Activated CD4-positive, alpha-beta T cell treated with anti-CD3 and anti-CD28 coated beads for 36 hours (primary cell): ENCODE measurements around the gene PHKA2. TPM values are rescaled to one million over a fixed set of nuclear protein-coding genes. Genes with fewer than 3 reads are reported as not detected.

Source experiments
- ATAC-seq: fragments of 200-7000 bp; cut with Tn5 transposase; one replicate; pipeline ENCODE4 v1.10.0; 2021; ENCODE audit warnings: mild to moderate bottlenecking, moderate library complexity
- CTCF ChIA-PET: fragments of 350-600 bp; sonication (Branson Sonifier 250); formaldehyde crosslinking; loops from one replicate; lab custom pipeline; 2021; ENCODE audit warnings: antibody characterized with exemption; lab: Charles Lee
- POLR2A ChIA-PET: fragments of 350-600 bp; sonication (Branson Sonifier 250); formaldehyde crosslinking; loops from one replicate; lab custom pipeline; 2021; ENCODE audit warnings: antibody characterized with exemption, inconsistent platforms; lab: Charles Lee
- DNase-seq: peaks from one replicate; pipeline ENCODE4 v3.0.0-alpha.2; 2020
- H3K27ac Mint-ChIP-seq: one replicate; pipeline ENCODE4 v1.8.0; 2021; ENCODE audit warnings: mixed read lengths
- H3K27me3 Mint-ChIP-seq: one replicate; pipeline ENCODE4 v1.8.0; 2021; ENCODE audit warnings: mixed read lengths
- H3K36me3 Mint-ChIP-seq: one replicate; pipeline ENCODE4 v1.8.0; 2021; ENCODE audit warnings: low read depth, mixed read lengths
- H3K4me1 Mint-ChIP-seq: one replicate; pipeline ENCODE4 v1.8.0; 2021; ENCODE audit warnings: mixed read lengths
- H3K4me3 Mint-ChIP-seq: one replicate; pipeline ENCODE4 v1.8.0; 2021; ENCODE audit warnings: mild to moderate bottlenecking, moderate library complexity, mixed read lengths
- H3K9me3 Mint-ChIP-seq: one replicate; pipeline ENCODE4 v1.8.0; 2021; ENCODE audit warnings: low read depth, mixed read lengths
- intact Hi-C, 2 experiments: fragments of 100-400 bp; cut with DNase I in 1 of 2; cut with micrococcal nuclease in 1 of 2; formaldehyde crosslinking; loops; one replicate each; pipeline versions ENCODE4 v1.14.2 to v1.15.1; 2022 to 2024; cut with DNase I, micrococcal nuclease
- total RNA-seq, 2 experiments: library from RNA; stranded (reverse); gene quantifications; one replicate each; pipeline ENCODE4 v1.2.3, GENCODE V29; 2021

PHKA2 gene
- total RNA-seq, 2 experiments from 2014 or later = 22.0 to 24.5 TPM

GRCh38 chrX:18877469-18877868 lies 106.4 kb downstream of the PHKA2 start:
- POLR2A ChIA-PET = interaction anchor here (0.6 kb wide), 1 partner anchor 14 kb away, joined by 9 read pairs; no protein-coding TSS in a partner anchor
- no peak overlapping the region for H3K4me3 Mint-ChIP-seq
- intact Hi-C loops = no loop called here
- no peaks in the 10 kb centered on the region for H3K36me3 Mint-ChIP-seq
- H3K4me1 Mint-ChIP-seq = peaks cover 8% of the 10 kb centered on the region
- no peak overlapping the region for H3K27ac Mint-ChIP-seq
- peaks cover 3% of the 10 kb centered on the region for H3K27me3 Mint-ChIP-seq
- ATAC-seq (no peak), DNase-seq (no peak)
- CTCF ChIA-PET = no interaction called here
- no peaks in the 10 kb centered on the region for H3K9me3 Mint-ChIP-seq

GRCh38 chrX:18875256-18875878 lies 108.5 kb downstream of the PHKA2 start:
- CTCF ChIA-PET = no interaction called here
- intact Hi-C loops = no loop called here
- H3K4me1 Mint-ChIP-seq = peaks cover 8% of the 10 kb centered on the region
- H3K9me3 Mint-ChIP-seq = no peaks in the 10 kb centered on the region
- H3K27ac Mint-ChIP-seq = no peak overlapping the region
- ATAC-seq (no peak), DNase-seq (no peak)
- POLR2A ChIA-PET = no interaction called here
- H3K4me3 Mint-ChIP-seq = no peak overlapping the region
- peaks cover 3% of the 10 kb centered on the region for H3K27me3 Mint-ChIP-seq
- H3K36me3 Mint-ChIP-seq = no peaks in the 10 kb centered on the region

- H3K27me3 Mint-ChIP-seq = peaks cover 3% of the 10 kb centered on the region
- ChIA-PET CTCF (no interaction called here), POLR2A (no interaction called here)
- H3K4me3 Mint-ChIP-seq = no peak overlapping the region
- ATAC-seq (no peak), DNase-seq (no peak)
- H3K27ac Mint-ChIP-seq = no peak overlapping the region
- intact Hi-C loops = no loop called here
- peaks cover 8% of the 10 kb centered on the region for H3K4me1 Mint-ChIP-seq
- H3K9me3 Mint-ChIP-seq = no peaks in the 10 kb centered on the region
- no peaks in the 10 kb centered on the region for H3K36me3 Mint-ChIP-seq
Observed at GRCh38 chrX:18874560-18875255, 109.2 kb downstream of the PHKA2 start.

DNA sequence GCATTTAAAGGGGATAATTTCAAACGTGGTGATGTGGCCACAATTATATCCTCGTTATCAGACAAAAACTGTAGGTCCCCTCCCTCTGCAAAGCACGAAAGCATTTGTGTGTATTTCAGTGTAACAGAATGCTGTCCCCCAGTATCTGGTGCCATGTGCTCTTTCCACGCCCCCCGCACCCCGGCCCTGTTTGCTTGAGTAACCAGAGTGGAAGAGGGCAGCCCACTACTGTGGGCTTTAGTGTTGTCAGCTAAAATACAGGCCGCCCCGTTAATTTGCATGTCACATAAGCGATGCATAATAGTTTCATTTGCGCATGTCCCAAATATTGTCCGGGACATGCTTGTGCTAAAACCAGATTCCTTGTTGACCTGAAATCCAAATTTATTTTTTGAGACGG lies 110.1 kb downstream of the PHKA2 start:
- H3K4me1 Mint-ChIP-seq = peaks cover 8% of the 10 kb centered on the region
- ChIA-PET POLR2A (no interaction called here), CTCF (no interaction called here)
- H3K27me3 Mint-ChIP-seq = peaks cover 3% of the 10 kb centered on the region
- intact Hi-C loops = loop anchor here in 1 of 2 experiments (1.0 kb wide), 1 partner anchor 11 kb away; no protein-coding TSS in a partner anchor
- no peaks in the 10 kb centered on the region for H3K9me3 Mint-ChIP-seq
- ATAC-seq (no peak), DNase-seq (no peak)
- H3K4me3 Mint-ChIP-seq = no peak overlapping the region
- H3K36me3 Mint-ChIP-seq = no peaks in the 10 kb centered on the region
- no peak overlapping the region for H3K27ac Mint-ChIP-seq

DNA sequence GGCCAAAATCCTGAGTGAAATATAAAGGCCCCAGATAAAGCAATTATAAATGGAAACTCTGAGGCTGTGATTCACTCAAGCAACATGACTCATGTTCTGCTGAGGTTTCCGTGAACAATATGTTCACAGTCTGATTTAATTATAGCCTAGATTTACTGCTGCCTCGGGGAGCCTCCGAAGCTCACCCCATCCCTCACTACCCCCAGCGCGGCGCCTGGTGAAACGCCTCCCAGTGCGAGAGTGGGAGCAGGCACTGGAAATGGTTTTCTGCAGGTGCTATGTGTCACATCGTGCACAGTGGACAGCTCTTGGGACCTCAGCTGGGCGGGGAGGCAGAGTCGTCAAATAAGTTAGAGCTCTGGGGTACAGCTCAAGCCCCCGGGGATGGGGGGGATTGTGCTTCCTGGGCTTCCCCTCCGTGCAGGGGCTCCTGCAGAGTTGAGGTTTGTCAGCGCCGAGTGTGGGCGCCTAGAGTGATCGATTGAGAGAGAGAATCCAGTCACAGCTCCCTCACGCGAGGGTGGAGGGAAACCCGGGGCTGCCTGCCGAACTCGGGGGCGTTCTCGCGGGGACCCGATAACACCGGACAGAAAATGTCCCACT lies 110.6 kb downstream of the PHKA2 start:
- CTCF ChIA-PET = interaction anchor here (0.7 kb wide), 1 partner anchor 25 kb away, joined by 3 read pairs; no protein-coding TSS in a partner anchor
- peaks cover 3% of the 10 kb centered on the region for H3K27me3 Mint-ChIP-seq

GRCh38 chrX:18872621-18873020 lies 111.3 kb downstream of the PHKA2 start:
- ChIA-PET CTCF (interaction anchor here (0.7 kb wide), 1 partner anchor 26 kb away, joined by 3 read pairs; no protein-coding TSS in a partner anchor), POLR2A (no interaction called here)
- H3K27me3 Mint-ChIP-seq = peaks cover 3% of the 10 kb centered on the region
- no peaks in the 10 kb centered on the region for H3K9me3 Mint-ChIP-seq
- no peaks in the 10 kb centered on the region for H3K36me3 Mint-ChIP-seq
- DNase-seq (no peak), ATAC-seq (no peak)
- no peak overlapping the region for H3K4me3 Mint-ChIP-seq
- peak overlapping the region; percentile 25 for H3K27ac Mint-ChIP-seq
- intact Hi-C loops = loop anchor here in 1 of 2 experiments (1.0 kb wide), 1 partner anchor 13 kb away; no protein-coding TSS in a partner anchor
- H3K4me1 Mint-ChIP-seq = peaks cover 8% of the 10 kb centered on the region

More for the DNA sequence above, 110.6 kb downstream of the PHKA2 start:
- Mint-ChIP-seq H3K27ac (no peak overlapping the region), H3K36me3 (no peaks in the 10 kb centered on the region), H3K4me3 (no peak overlapping the region), H3K9me3 (no peaks in the 10 kb centered on the region), H3K4me1 (peaks cover 8% of the 10 kb centered on the region)
- ATAC-seq (peak; percentile 94), DNase-seq (peak; percentile 29)
- POLR2A ChIA-PET = no interaction called here
- intact Hi-C loops = loop anchor here in 1 of 2 experiments (1.0 kb wide), 1 partner anchor 12 kb away; no protein-coding TSS in a partner anchor

- ChIA-PET CTCF (no interaction called here), POLR2A (no interaction called here)
- Mint-ChIP-seq H3K4me3 (no peak overlapping the region), H3K36me3 (no peaks in the 10 kb centered on the region), H3K9me3 (no peaks in the 10 kb centered on the region), H3K4me1 (peaks cover 8% of the 10 kb centered on the region), H3K27ac (no peak overlapping the region), H3K27me3 (peaks cover 3% of the 10 kb centered on the region)
- ATAC-seq (no peak), DNase-seq (no peak)
- intact Hi-C loops = no loop called here
Observed at GRCh38 chrX:18871970-18872369, 111.9 kb downstream of the PHKA2 start.

GRCh38 chrX:18871161-18871890 lies 112.6 kb downstream of the PHKA2 start:
- no peaks in the 10 kb centered on the region for H3K9me3 Mint-ChIP-seq
- DNase-seq (no peak), ATAC-seq (no peak)
- CTCF ChIA-PET = no interaction called here
- peaks cover 3% of the 10 kb centered on the region for H3K27me3 Mint-ChIP-seq
- intact Hi-C loops = no loop called here
- H3K4me1 Mint-ChIP-seq = peaks cover 8% of the 10 kb centered on the region
- POLR2A ChIA-PET = no interaction called here
- H3K4me3 Mint-ChIP-seq = no peak overlapping the region
- no peak overlapping the region for H3K27ac Mint-ChIP-seq
- H3K36me3 Mint-ChIP-seq = no peaks in the 10 kb centered on the region

- Mint-ChIP-seq H3K4me3 (no peak overlapping the region), H3K27me3 (no peaks in the 10 kb centered on the region), H3K27ac (no peak overlapping the region), H3K36me3 (no peaks in the 10 kb centered on the region), H3K9me3 (no peaks in the 10 kb centered on the region), H3K4me1 (no peaks in the 10 kb centered on the region)
- ChIA-PET CTCF (no interaction called here), POLR2A (no interaction called here)
- intact Hi-C loops = no loop called here
- ATAC-seq (no peak), DNase-seq (no peak)
Observed at GRCh38 chrX:18864390-18864920, 119.5 kb downstream of the PHKA2 start.

DNA sequence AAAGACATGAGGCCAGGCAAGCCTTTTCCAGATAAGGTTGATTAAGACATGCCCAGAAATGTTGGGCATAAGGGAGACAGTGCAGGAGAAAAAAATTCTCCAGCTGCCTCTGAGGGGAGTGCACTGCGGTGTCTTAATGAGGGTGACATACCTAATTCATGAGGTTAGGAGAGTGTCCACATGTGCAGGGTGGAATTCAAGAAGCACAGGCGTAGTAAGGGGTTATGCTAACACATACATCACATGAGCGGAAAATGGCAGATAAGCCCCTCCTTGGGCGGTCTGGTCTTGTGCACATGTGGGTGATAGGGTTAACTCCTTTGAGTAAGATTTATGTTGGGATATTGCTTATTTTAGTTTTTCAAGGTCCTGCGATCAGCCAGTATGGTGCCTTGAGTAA lies 122.4 kb downstream of the PHKA2 start:
- CTCF ChIA-PET = interaction anchor here (0.6 kb wide), 1 partner anchor 24 kb away, joined by 3 read pairs; no protein-coding TSS in a partner anchor
- H3K27ac Mint-ChIP-seq = no peak overlapping the region
- no peak overlapping the region for H3K4me3 Mint-ChIP-seq
- no peaks in the 10 kb centered on the region for H3K36me3 Mint-ChIP-seq
- ATAC-seq = no peak
- H3K27me3 Mint-ChIP-seq = no peaks in the 10 kb centered on the region
- no peak for DNase-seq
- no peaks in the 10 kb centered on the region for H3K9me3 Mint-ChIP-seq
- intact Hi-C loops = no loop called here
- POLR2A ChIA-PET = no interaction called here
- H3K4me1 Mint-ChIP-seq = peaks cover 6% of the 10 kb centered on the region

DNA sequence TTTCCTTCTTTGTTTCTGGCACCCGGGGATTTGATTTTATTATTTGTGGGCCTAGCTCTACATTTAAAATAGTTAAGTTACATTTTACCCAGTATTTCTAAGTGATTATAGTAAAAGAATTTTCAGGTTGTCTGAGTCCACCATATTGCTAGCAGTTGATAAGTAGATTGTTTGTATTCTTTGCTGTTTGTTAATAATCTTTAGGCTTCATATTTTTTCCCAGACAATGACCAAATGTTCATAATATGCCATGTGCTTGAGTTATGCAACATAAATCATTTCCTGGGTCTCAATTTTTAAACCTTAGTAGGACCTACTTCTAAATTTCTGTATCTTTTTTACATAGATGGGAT lies 127.3 kb downstream of the PHKA2 start:
- H3K27ac Mint-ChIP-seq = no peak overlapping the region
- H3K27me3 Mint-ChIP-seq = no peaks in the 10 kb centered on the region
- H3K9me3 Mint-ChIP-seq = no peaks in the 10 kb centered on the region
- ATAC-seq = no peak
- H3K4me1 Mint-ChIP-seq = peaks cover 32% of the 10 kb centered on the region
- no peak overlapping the region for H3K4me3 Mint-ChIP-seq
- no peak for DNase-seq
- POLR2A ChIA-PET = no interaction called here
- intact Hi-C loops = loop anchor here in 1 of 2 experiments (1.0 kb wide), 1 partner anchor 29 kb away; no protein-coding TSS in a partner anchor
- CTCF ChIA-PET = no interaction called here
- H3K36me3 Mint-ChIP-seq = no peaks in the 10 kb centered on the region
